Ovary (tissue), 9 donors: ENCODE measurements around the gene DNM1. TPM values are rescaled to one million over a fixed set of nuclear protein-coding genes. Genes with fewer than 3 reads are reported as not detected.

ENCODE experiments used
- DNase-seq, 5 donors: peaks; one replicate each; pipeline ENCODE4 v3.0.0-alpha.2; 2019 to 2020
- H3K27ac ChIP-seq, 2 donors: fragments of 200-600 bp; one replicate each; pipeline versions ENCODE4 v1.5.1 to v1.8.0; 2019 to 2022
- H3K27me3 ChIP-seq: fragments of 200-600 bp; one replicate; pipeline ENCODE4 v1.8.0; 2022
- H3K36me3 ChIP-seq: fragments of 200-600 bp; sonication (generic); one replicate; pipeline ENCODE4 v1.5.1; 2019
- H3K4me1 ChIP-seq: one replicate; pipeline ENCODE4 v1.8.1; 2013; ENCODE audit warnings: mild to moderate bottlenecking, moderate library complexity; ENCODE audit not compliant: insufficient read depth
- H3K4me3 ChIP-seq: fragments of 200-600 bp; sonication (generic); one replicate; pipeline ENCODE4 v1.5.1; 2017
- H3K9me3 ChIP-seq, 2 donors: fragments of 200-600 bp in 1 of 2; sonication (generic) in 1 of 2; one replicate each; pipeline versions ENCODE4 v1.5.1 to v1.8.1; 2013 to 2019; ENCODE audit warnings: mild to moderate bottlenecking in 1 of 2, moderate library complexity in 1 of 2
- EP300 ChIP-seq: sonication (generic); formaldehyde crosslinking; IDR thresholded peaks from one replicate; pipeline ENCODE4 v1.6.1; 2017; ENCODE audit warnings: antibody characterized with exemption
- POLR2A ChIP-seq: fragments of 450-650 bp; IDR thresholded peaks from one replicate; pipeline ENCODE4 v1.6.1; 2017; ENCODE audit warnings: antibody characterized with exemption, mild to moderate bottlenecking, moderate library complexity
- whole genome bisulfite sequencing, 3 donors: extraction: QIAGEN DNeasy Blood & Tissue Kit in 1 of 3; methylation state at CpG; one replicate each; pipeline versions ENCODE4 v1.1.5 to v1.1.7; 2013 to 2017; 5-methylcytosine and 5-hydroxymethylcytosine counted together
- intact Hi-C, 4 donors: fragments of 100-400 bp; cut with DNase I; formaldehyde crosslinking; loops; one replicate each; pipeline versions ENCODE4 v1.11.0 to v1.15.1; 2022 to 2023
- polyA plus RNA-seq, 2 donors: library from polyadenylated mRNA; stranded (reverse); fragments of 200-250 nt in 1 of 2; fragments of 350-450 nt in 1 of 2; fragmentation: Illumina TruSeq in 1 of 2; extraction: RNeasy Lipid Tissue Mini Kit (QIAGEN cat#74804) in 1 of 2; gene quantifications; one replicate each; pipeline ENCODE4 v1.2.3, GENCODE V29; 2013 to 2014
- total RNA-seq, 7 donors: library from RNA; depleted of rRNA in 2 of 7; stranded (reverse); fragments of >200 nt in 2 of 7; fragmentation: NEBNext Ultra II Directional in 3 of 7; extraction: Animal tissue kit (Norgen Biotek cat#: 25700) in 3 of 7; gene quantifications; one replicate each; pipeline versions ENCODE4 v1.1.0 to v1.2.4, GENCODE V29; 2016 to 2023
- TF ChIP-seq, protein P1 (sequence below), 3 donors: fragments of 450-650 bp in 2 of 3; fragments of 200-600 bp in 1 of 3; IDR thresholded peaks; one replicate each; pipeline versions ENCODE4 v1.5.1 to v1.8.0; 2016 to 2022; ENCODE audit warnings: antibody characterized with exemption in 3 of 3, mild to moderate bottlenecking in 1 of 3
- donor health status: DM: no; HTN: no; CAD: no; lungs with moderate emphysema.
- donor health status: DM: no; HTN: no; CAD: no.
- donor health status: Bipolar disorder and iron deficiency.
- donor health status: DM: yes; HTN: yes; CAD: no.
- donor health status: DM: no; HTN: no; CAD: no.
- donor health status: DM: yes; HTN: yes; CAD: no.

DNM1 gene
- total and polyA plus RNA-seq, 9 donors, result 1.2 to 10.4 (median 4.6) TPM

DNA sequence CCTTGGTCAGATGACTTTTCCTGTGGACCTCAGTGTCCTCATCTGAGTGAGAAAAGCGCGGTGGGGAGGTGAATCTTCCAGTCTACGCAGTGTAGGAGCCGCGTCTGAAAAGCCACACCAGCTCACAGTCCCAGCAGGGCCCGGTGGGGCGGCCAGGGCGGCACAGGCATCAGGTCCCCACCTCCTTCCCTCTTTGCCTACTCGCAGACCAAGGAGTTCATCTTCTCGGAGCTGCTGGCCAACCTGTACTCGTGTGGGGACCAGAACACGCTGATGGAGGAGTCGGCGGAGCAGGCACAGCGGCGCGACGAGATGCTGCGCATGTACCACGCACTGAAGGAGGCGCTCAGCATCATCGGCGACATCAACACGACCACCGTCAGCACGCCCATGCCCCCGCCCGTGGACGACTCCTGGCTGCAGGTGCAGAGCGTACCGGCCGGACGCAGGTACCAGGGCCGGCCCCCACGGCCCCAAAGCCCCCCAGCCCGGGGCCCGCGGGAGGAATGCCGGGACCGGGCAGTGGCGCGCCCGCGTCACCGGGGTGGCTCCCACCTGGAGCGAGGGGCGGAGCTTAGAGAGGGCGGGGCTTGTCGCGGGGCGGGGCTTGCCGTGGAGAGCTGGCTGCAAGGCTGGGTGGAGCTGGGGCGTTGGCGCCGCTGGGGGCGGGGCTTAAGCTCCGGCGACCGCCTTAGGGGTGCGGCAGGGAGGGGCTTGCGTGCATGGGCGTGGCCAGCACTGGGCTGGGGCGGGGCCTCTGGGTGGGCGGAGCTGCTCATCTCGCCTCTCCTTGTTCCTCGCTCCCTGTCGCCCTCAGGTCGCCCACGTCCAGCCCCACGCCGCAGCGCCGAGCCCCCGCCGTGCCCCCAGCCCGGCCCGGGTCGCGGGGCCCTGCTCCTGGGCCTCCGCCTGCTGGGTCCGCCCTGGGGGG, 47.0 kb downstream of the DNM1 start:
- no peaks in the 10 kb centered on the region for H3K36me3 ChIP-seq
- intact Hi-C loops, result no loop called here
- no peak overlapping the region for H3K4me3 ChIP-seq
- H3K27me3 ChIP-seq, result no peaks in the 10 kb centered on the region
- 25 to 55% (median 39%) methylated on average over 63 to 81 of the region's 81 CpGs for WGBS, 3 donors
- peaks cover 1% of the 10 kb centered on the region for H3K4me1 ChIP-seq
- TF ChIP-seq, protein P1, sequence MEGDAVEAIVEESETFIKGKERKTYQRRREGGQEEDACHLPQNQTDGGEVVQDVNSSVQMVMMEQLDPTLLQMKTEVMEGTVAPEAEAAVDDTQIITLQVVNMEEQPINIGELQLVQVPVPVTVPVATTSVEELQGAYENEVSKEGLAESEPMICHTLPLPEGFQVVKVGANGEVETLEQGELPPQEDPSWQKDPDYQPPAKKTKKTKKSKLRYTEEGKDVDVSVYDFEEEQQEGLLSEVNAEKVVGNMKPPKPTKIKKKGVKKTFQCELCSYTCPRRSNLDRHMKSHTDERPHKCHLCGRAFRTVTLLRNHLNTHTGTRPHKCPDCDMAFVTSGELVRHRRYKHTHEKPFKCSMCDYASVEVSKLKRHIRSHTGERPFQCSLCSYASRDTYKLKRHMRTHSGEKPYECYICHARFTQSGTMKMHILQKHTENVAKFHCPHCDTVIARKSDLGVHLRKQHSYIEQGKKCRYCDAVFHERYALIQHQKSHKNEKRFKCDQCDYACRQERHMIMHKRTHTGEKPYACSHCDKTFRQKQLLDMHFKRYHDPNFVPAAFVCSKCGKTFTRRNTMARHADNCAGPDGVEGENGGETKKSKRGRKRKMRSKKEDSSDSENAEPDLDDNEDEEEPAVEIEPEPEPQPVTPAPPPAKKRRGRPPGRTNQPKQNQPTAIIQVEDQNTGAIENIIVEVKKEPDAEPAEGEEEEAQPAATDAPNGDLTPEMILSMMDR (IDR thresholded peaks at IDR 0.05), result no peak
- no peak for TF ChIP-seq EP300
- DNase-seq, result peak; percentile 38 to 78 (median 70)
- H3K27ac ChIP-seq, result no peak overlapping the region
- H3K9me3 ChIP-seq, result no peaks in the 10 kb centered on the region

DNA sequence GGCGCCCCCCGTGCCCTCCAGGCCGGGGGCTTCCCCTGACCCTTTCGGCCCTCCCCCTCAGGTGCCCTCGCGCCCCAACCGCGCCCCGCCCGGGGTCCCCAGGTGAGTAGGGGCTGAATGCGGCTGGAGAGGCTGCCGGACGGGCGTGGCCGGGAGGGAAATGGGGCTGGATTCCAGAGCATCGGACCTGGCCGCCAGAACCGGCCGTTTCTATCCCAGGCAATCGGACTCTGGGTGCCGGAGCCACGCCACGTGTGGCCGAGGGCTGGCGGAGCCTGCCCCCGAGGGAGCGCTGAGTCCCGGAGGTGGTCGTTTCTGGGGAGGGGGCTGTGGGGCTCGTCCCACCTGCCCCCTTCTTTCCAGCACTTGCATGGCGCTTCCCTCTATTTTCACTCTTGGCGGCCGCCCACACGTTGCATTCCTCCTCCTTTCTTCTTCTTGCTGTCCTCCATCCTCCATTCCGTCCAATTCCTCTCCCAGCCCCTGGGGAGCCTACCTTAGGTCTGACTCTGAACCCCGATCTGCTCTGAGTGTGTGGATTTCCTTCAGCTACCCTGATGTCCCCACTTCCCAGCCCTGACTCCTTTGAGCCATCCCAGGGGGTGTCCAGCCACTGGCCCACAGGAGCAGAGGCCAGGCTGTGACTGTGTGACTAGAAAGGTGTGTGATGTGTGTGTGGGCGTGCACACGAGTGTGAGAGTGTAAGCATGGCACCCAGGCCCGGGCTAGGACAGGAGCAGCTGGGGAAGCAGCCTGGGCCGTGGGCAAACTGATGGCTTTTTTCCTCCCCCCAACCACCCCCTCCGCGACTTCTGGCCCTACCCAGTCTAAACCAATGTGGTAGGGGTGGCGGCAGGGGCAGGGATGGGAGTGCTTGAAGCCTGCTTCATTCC, 47.9 kb downstream of the DNM1 start:
- 39 to 52% (median 50%) methylated on average over 35 to 43 of the region's 43 CpGs for WGBS, 3 donors
- Histone ChIP-seq H3K4me1 (no peaks in the 10 kb centered on the region), H3K4me3 (no peak overlapping the region), H3K9me3 (no peaks in the 10 kb centered on the region), H3K27me3 (no peaks in the 10 kb centered on the region), H3K27ac (no peak overlapping the region), H3K36me3 (no peaks in the 10 kb centered on the region)
- no peak for DNase-seq
- TF ChIP-seq, protein P1 (IDR thresholded peaks at IDR 0.05), result no peak
- TF ChIP-seq EP300 (no peak), POLR2A (no peak)
- intact Hi-C loops, result no loop called here

DNA sequence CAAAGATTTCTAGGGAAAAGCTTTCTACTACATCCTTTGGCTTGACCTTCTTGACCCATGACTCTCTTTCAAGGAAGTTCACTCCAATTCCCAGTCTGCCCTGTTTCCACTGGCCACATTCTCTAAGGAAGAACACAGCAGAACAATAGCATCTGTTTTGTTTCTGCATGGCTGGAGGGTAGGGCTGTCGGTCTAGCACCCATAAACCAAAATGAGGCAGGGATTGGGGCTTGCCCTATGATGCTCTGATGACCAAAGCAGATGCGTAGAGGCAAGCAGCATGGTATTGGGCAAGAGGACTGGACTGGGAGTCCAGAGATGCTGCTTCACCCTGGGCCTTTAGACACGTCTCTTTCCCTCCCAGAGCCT, 48.5 kb downstream of the DNM1 start:
- no peak overlapping the region for H3K27ac ChIP-seq
- DNase-seq, result no peak
- no peak overlapping the region for H3K4me3 ChIP-seq
- intact Hi-C loops, result no loop called here
- WGBS, 3 donors, result 81 to 90% (median 90%) methylated on average over 3 of the region's 3 CpGs
- H3K36me3 ChIP-seq, result no peaks in the 10 kb centered on the region
- H3K4me1 ChIP-seq, result no peaks in the 10 kb centered on the region
- H3K9me3 ChIP-seq, result no peaks in the 10 kb centered on the region
- TF ChIP-seq POLR2A (no peak), EP300 (no peak)
- TF ChIP-seq, protein P1 (IDR thresholded peaks at IDR 0.05), result no peak
- no peaks in the 10 kb centered on the region for H3K27me3 ChIP-seq

DNA sequence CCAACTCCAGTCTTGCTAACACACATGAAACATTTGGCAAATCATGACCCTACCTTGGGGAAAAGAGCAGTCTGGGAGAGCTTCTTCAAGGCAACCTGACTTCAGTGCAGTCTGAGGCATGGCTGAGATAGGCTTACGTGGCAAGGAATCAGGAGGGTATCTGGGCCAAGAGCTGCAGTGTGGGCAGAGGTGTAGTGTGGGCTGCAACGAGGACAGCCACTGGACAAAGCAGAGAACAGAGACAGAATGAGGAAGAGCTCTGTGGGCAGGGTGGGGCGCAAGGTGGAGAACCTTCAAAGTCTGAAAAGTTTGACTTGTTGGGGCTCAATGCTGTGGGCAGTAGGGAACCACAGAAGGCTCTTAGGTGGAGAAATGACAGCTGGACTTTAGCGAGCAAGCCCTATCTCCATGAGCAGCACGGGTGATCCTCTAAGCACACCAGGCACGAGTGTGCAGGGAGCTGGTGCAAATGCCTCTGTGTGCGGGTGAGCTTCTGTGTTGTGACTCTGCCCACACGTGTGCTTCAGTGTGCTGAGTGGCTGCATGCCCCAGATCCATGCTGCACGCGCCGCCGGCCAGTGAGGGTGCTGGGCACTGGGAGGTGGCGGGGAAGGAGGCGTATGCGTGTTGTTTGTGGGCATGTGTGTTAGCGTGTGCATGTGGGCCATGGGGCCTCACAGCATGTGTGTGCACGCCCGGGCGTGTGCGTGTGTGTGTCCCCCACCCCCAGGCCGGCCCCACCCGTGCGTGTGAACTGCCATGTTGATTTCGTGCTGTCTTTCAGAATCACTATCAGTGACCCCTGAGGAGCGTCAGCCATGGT, 49.3 kb downstream of the DNM1 start:
- no peaks in the 10 kb centered on the region for H3K4me1 ChIP-seq
- H3K27me3 ChIP-seq, result no peaks in the 10 kb centered on the region
- 84 to 87% (median 85%) methylated on average over 25 of the region's 25 CpGs for WGBS, 3 donors
- intact Hi-C loops, result no loop called here
- no peaks in the 10 kb centered on the region for H3K36me3 ChIP-seq
- no peak for DNase-seq
- no peak overlapping the region for H3K4me3 ChIP-seq
- TF ChIP-seq, protein P1 (IDR thresholded peaks at IDR 0.05), result no peak
- TF ChIP-seq POLR2A (no peak), EP300 (no peak)
- H3K9me3 ChIP-seq, result no peaks in the 10 kb centered on the region
- no peak overlapping the region for H3K27ac ChIP-seq
